HT-29 (cell line): ENCODE data around the gene RAB37. TPM values are rescaled to one million over a fixed set of nuclear protein-coding genes. Genes with fewer than 3 reads are reported as not detected.

Experiments
- total RNA-seq: library from RNA; depleted of rRNA; stranded (reverse); fragments of >200 nt; shearing (Covaris generic); gene quantifications from 2 replicates; pipeline ENCODE4 v1.2.3, GENCODE V29; 2014; rRNA removed

Gene RAB37
- total RNA-seq, 1 experiment from 2014 or later, result 1.0 TPM

Other genes starting within 250 kb of the RAB37 start
- gene CD300LB, start 205.8 kb upstream of the RAB37 start, total RNA-seq, result not detected in 2 replicates
- 0.48 and 0.68 TPM in 2 replicates for gene CD300C, start 191.1 kb upstream of the RAB37 start, total RNA-seq
- not detected in 2 replicates for gene CD300H, start 169.7 kb upstream of the RAB37 start, total RNA-seq
- gene CD300LD, start 145.0 kb upstream of the RAB37 start, total RNA-seq, result not detected in 2 replicates
- not detected in 2 replicates for gene CD300E, start 113.5 kb upstream of the RAB37 start, total RNA-seq
- not detected in 2 replicates for gene CD300LF, start 24.3 kb upstream of the RAB37 start, total RNA-seq
- 298 and 304 TPM in 2 replicates for gene NHERF1, start 11.4 kb downstream of the RAB37 start, total RNA-seq
- 49.5 and 50.4 TPM in 2 replicates for gene NAT9, start 39.1 kb downstream of the RAB37 start, total RNA-seq
- 0.03 TPM in 1 of 2 replicates, not detected in the other for gene GRIN2C, start 122.6 kb downstream of the RAB37 start, total RNA-seq
- 32.2 and 38.4 TPM in 2 replicates for gene FDXR, start 135.7 kb downstream of the RAB37 start, total RNA-seq
- gene FADS6, start 156.4 kb downstream of the RAB37 start, total RNA-seq, result not detected in 2 replicates
- gene USH1G, start 186.0 kb downstream of the RAB37 start, total RNA-seq, result not detected in 2 replicates
- gene OTOP2, start 187.0 kb downstream of the RAB37 start, total RNA-seq, result not detected in 2 replicates
- gene OTOP3, start 198.6 kb downstream of the RAB37 start, total RNA-seq, result not detected in 2 replicates
- 27.5 and 36.2 TPM in 2 replicates for gene HID1, start 235.5 kb downstream of the RAB37 start, total RNA-seq